ENCODE data around the gene TYRP1.

Gene TYRP1

DNA sequence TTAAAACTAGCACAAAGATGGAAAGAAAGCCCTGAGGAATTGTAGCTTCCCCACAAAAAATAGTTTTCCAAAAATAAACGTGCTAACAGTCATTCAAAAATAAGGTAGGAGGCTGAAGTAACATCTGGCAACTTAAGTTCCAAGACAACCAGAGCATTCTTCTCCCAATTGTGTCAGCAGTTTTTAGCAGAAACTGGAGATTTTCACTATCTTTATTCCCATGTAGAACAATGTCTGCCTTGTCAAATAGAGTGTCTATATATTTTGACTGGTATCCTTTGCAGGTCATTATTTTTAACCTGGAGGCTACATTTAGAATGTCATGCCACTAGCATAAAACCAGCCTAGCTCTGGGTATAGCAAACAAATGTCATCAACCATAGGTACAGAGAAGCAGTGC is 10.8 kb downstream of the TYRP1 start:
- no peak overlapping the region for H3K4me3 ChIP-seq
- DNase-seq (ENCODE audit: low spot score) = no peak
- H3K27ac ChIP-seq = no peak overlapping the region
- TF ChIP-seq, protein P1, sequence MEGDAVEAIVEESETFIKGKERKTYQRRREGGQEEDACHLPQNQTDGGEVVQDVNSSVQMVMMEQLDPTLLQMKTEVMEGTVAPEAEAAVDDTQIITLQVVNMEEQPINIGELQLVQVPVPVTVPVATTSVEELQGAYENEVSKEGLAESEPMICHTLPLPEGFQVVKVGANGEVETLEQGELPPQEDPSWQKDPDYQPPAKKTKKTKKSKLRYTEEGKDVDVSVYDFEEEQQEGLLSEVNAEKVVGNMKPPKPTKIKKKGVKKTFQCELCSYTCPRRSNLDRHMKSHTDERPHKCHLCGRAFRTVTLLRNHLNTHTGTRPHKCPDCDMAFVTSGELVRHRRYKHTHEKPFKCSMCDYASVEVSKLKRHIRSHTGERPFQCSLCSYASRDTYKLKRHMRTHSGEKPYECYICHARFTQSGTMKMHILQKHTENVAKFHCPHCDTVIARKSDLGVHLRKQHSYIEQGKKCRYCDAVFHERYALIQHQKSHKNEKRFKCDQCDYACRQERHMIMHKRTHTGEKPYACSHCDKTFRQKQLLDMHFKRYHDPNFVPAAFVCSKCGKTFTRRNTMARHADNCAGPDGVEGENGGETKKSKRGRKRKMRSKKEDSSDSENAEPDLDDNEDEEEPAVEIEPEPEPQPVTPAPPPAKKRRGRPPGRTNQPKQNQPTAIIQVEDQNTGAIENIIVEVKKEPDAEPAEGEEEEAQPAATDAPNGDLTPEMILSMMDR (IDR thresholded peaks at IDR 0.05) = no peak

DNA sequence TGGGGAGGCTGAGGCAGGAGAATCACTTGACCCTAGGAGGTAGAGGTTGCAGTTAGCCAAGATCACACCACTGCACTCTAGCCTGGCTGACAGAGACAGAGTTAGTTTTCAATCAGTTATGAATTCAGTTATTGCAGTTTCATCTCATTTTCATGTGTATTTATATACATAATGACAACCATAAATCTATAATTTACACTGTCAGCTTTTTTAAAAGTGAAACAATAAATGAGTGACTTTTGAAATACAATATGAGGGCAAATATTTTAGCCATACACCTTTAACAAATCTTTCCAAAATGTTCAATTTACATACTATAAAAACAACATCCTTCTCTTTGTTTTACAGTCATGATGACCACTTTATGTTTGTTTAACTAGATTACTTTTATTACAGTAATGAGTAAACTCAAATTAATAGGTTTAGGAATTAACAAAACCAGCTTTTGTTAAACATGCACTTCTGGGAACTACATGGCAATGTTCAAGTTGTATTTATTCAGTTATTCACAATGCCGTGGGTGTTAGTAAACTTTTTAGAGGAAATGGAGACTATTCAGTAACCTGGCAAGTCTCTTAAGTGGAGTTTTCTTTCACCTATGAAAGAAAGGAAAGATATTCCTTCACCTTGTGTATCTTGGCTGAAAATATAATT is 12.7 kb downstream of the TYRP1 start:
- TF ChIP-seq, protein P1 (IDR thresholded peaks at IDR 0.05) = no peak
- Histone ChIP-seq H3K4me3 (no peak overlapping the region), H3K27ac (no peak overlapping the region)
- no peak for DNase-seq (ENCODE audit: low spot score)

DNA sequence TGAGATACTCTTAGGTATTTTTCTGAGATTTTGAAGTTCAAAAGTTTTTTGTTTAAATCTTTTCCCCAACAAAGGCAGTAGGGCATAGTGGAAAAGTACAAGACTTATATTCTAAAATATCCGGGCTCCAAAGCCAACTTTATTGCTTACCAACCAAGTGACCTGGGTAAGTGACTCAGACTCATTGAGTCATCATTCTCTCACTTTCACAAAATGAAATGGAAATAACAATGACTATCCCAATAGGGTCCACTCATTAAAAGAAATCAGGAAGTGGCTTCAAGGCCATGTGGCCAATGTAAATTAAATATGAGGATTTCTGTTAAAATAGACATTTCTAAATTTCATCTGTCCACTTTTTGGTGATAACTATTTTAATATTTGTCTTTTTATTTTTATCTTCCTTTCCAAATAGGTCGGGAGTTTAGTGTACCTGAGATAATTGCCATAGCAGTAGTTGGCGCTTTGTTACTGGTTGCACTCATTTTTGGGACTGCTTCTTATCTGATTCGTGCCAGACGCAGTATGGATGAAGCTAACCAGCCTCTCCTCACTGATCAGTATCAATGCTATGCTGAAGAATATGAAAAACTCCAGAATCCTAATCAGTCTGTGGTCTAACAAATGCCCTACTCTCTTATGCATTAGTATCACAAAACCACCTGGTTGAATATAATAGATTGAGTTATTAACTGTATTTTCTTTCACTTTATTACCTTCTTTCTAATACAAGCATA is 15.5 kb downstream of the TYRP1 start:
- Histone ChIP-seq H3K4me3 (no peak overlapping the region), H3K27ac (no peak overlapping the region)
- TF ChIP-seq, protein P1 (IDR thresholded peaks at IDR 0.05) = no peak
- DNase-seq (ENCODE audit: low spot score) = no peak

DNA sequence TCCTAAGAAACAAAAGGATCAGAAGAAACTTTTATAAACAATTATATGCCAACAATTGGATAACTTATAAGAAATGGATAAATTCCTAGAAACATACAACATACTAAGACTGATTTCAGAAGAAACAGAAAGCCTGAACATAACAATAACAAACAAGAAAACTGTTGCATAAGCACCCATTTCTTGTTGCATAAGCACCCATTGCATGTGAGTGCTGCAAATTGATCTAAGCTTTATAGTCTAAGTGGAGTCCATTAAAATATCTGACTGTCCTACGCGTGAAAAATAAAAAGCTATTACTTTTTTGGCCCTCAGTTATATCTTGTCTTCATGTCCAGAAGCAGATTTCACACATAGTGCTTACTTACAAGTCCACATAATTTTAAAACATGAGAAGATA is 19.3 kb downstream of the TYRP1 start:
- no peak overlapping the region for H3K4me3 ChIP-seq
- TF ChIP-seq, protein P1 (IDR thresholded peaks at IDR 0.05) = no peak
- H3K27ac ChIP-seq = no peak overlapping the region
- DNase-seq (ENCODE audit: low spot score) = no peak

DNA sequence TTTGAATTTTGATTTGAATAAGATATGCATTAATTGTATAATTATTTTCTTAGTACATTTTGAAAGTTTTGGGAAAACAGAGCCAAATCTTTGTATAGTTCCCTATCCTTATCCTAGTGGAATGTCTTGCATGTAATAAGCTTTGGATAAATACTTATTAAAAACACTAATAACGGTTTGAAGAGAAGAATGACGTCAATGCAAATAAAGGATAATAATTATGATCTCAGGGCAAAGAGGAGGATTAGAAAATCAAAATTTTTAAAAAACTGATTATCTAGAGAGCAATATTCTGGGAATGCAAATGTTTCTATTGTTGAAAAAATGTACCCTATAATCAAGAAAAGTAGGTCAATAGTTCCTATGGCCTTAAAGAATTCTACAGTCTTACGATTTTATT is 22.1 kb downstream of the TYRP1 start:
- no peak for DNase-seq (ENCODE audit: low spot score)
- no peak overlapping the region for H3K4me3 ChIP-seq
- TF ChIP-seq, protein P1 (IDR thresholded peaks at IDR 0.05) = no peak
- H3K27ac ChIP-seq = no peak overlapping the region

DNA sequence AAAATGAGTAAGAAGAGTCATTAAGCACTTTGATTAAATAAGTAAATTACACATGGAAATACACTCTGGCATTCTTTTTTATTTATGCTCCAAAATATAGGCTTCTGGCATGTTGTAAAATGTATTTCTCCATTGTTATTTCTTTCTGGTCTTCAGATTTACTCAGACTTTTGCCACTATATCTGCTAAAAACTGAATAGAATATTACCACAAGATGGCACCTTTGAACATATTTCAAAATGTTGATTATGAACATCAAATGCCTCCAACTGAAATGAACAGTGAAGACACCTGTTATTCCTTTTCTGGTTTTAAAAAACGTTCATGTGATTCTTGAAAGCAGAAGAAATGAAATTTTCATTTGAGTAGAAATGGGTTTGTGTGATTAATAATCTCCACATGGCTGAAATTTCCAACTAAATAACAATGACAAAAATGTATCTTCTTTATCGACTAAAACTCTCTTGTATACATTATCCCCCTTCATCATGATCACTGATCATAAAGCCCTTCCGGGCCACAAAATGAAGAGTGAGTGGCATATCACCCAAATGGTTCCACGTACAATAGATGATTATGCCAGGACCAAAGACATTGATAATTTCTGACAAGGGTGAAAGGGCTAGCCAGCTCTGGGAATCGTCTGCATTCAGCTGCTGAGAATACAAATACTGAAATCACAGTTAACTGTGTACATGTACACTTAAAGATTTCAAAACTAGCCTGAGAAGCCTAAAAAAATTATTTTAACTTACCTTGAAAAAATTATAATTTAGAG is 23.8 kb downstream of the TYRP1 start:
- no peak overlapping the region for H3K27ac ChIP-seq
- H3K4me3 ChIP-seq = no peak overlapping the region
- DNase-seq (ENCODE audit: low spot score) = no peak
- TF ChIP-seq, protein P1 (IDR thresholded peaks at IDR 0.05) = no peak
